SK-N-DZ (cell line): ENCODE measurements around the gene C3orf22.

Experiments used
- DNase-seq: peaks from one replicate; pipeline ENCODE4 v3.0.0-alpha.2; 2015; ENCODE audit warnings: low spot score
- small RNA-seq, 2 experiments: library from RNA; depleted of rRNA; stranded (forward); fragments of <200 nt; gene quantifications; one replicate each; pipeline ENCODE3, GENCODE V24; 2014

C3orf22 gene

DNA sequence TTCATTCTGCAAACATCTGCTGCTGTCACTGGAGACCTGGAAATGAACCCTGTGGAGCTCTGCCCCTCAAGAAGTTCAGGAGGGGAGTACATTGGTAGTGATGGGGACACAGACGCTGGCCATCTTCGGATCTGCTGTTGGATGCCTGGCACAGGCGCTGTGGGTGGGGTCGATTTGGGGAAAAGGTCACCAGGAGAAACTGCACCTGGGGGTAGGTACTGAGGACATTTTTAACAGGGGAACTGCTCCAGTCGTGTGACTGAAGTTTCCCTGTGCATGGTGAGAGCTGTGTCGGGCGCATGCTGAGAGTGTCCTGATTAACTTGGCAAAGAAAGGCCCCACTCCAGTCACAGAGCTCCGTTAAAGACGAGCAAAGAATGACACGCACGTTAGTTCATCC is 44.6 kb downstream of the C3orf22 start:
- no peak for DNase-seq

DNA sequence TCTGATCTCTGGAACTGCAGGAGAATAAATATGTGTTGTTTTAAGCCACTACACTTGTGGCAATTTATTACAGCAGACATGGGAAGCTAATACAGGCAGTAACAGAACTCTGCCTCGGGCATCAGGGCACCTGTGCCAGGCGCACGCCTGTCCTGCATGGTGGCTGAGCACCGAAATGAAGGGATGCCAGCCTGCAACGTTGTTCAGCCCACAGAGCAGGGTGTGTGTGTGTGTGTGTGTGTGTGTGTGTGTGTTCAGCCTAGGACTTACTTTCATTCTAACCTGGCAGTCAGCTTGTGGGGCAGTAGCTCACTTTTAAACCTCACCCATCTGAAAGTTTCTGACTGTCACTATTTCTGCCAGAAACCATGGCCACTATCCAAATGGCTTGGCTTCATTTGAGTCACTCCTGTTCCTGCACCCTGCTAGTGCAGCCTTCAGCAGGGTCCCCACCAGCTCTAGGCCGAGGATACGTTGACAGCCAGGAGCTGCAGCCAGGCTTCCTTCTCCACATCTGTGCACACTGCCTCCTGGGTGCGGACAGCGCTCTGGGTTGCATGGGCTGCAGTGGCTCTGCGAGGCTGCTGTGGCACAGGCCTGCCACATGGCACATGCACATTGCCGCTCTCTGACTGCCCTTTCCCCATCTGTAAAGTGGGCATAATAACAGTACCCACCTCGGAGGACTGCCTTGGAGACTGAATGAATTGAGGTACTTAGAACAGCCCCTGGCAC is 45.6 kb downstream of the C3orf22 start:
- no peak for DNase-seq

DNA sequence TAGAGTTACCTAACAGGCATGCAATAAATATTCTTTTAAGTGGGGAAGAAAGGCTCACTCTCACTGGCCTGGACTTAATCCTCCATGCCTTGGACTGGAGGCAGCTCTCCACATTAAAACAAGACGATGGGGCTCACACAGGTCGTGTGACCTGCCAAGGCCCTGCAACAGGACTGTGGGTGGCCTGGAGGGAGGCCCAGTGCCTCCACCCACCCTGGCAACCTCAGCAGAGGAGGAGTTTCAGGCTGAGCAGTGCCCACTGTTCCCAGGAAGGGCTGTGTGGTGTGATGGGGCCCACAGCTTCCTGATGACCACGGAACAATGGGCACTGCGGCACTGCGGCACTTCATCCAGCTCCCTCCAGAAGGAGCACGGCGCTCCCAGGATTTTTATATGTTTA is 46.7 kb downstream of the C3orf22 start:
- no peak for DNase-seq

- DNase-seq = no peak
Measured at GRCh38 chr3:126511291-126511690, 47.4 kb downstream of the C3orf22 start.

DNA sequence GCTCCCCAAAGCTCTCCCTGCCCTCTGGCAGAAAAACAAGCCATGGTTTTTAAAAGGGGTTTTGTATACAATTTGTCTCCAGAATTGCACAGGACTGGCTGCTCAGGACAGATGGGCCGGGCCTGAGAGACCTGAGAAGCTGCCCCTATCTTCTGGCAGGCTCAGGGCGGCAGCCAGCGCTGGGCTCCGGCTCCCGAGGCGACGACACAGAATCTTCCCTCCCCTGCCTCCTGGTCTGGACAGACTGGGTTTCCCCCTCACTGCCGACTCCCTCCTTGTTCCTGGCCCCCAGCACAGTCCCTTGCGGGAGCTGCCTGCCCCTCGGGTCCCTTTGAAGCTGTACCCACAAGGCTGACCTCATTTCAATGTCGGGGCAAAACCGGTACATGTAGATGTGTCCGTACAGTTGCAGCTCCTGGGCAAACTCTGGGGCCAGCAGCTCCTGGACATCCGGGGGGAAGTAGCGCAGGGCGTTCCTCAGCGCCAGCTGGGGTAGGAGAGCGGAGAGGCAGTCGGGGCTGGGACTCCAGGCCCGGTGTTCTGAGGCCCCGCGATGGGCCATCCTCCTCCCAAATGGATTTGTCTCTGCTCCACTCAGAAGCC is 48.3 kb downstream of the C3orf22 start:
- no peak for DNase-seq

DNA sequence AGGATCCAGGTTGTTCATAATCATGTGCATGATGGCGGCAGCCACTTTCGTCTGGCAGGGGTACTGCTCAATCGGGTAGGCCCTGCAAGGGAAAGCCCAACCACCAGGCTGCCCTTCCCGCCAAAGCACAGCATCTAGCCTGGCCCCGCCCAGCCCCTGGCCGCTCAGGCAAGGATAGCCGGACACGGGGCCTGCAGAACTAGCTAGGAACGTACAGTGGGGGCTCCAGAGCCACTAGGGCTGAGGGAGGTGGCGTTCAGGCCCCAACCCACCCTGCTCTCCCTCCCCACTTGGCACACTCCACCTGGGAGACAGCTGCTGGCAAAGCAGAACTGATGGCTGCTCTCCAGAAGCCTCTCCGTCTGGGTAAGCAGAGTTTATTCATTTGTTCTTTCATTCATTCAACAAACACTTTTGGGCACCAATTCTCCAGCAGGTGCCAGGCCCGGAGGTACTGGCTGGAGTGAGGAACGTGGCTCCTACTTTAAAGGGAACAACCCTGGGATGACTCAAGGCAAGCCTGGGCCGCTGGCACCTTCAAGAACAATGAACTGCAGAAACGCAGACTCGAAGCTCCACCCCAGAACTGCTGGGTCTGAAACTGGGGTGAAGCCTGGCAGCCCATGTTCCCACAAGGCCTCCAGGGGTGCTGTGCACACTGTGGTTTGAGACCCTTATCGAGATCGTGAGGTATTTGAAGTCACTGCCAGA is 49.0 kb downstream of the C3orf22 start:
- DNase-seq = no peak

GRCh38 chr3:126508564-126508964 is 50.2 kb downstream of the C3orf22 start:
- no peak for DNase-seq

DNA sequence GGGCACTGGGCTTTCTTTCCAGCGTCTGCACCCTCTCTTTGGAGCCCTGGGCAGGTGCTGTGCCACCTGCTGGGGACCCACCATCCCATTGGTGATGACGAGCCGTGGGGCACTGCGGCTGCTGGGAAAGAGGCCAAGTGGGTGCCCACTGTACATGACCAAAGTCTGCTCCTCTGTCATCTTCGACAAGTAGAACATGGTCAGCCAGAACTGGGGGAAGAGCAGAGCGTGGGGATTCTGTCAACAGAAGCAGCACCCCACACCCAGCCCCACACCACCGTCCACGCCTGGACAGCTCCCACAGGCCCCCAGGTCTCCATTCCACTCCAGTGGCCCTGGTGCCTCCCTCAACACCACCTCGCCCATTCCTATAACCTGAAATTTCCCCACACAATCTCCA is 50.8 kb downstream of the C3orf22 start:
- no peak for DNase-seq

- no peak for DNase-seq
Measured at GRCh38 chr3:126503701-126504100, 55.0 kb downstream of the C3orf22 start.

- no peak for DNase-seq
Measured at GRCh38 chr3:126502656-126503055, 56.1 kb downstream of the C3orf22 start.

GRCh38 chr3:126501736-126502135 is 57.0 kb downstream of the C3orf22 start:
- DNase-seq = no peak

DNA sequence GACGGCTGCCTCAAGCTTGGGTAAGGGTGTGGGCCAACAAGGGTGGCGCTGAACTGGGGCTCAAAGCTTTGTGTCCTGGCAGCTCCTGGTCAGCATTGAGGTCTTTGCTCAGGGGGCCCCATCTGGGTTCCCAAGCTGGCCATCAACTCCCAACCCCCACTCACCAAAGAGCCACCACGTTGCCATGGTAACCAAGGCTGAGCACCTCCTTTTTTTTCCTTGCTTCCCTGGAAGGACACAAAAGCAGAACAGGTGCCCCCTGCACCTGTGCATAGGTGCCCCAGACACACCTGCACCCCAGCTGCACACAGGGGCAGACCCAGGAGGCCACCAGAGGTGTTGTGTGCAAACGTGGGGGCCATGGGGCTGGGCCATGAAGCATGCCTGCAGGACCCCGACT is 57.7 kb downstream of the C3orf22 start:
- no peak for DNase-seq

DNA sequence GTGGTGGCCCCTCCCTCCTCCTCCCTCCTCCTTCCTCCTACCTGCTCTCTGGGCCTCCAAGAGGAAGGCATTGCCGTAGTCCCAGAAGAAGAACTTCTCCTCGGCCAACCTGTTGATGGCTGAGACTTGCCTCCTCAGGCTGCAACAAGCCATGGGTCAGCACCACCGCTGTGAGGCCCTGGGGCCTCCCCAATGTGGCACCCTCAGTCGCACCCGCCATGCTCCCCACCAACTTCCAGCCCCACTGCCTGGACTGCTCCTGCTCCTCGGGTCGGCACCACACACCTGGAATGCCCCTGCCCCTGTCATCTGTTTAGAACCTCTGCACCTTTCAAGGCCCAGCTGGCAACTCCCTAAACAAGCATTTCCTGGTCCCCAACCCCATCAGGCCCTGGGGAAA is 58.7 kb downstream of the C3orf22 start:
- no peak for DNase-seq

Small RNAs within 50 kb of the gene (small RNA-seq; reads per million reads assigned to genes)
- gene RNA5SP138 = 0 to 0.09 reads per million in 2 experiments
